K562 (cell line): Measurements from ENCODE around the gene PATE4. TPM values are rescaled to one million over a fixed set of nuclear protein-coding genes. Genes with fewer than 3 reads are reported as not detected.

ENCODE experiments used
- ATAC-seq: fragments of 200-7000 bp; cut with Tn5 transposase; 3 replicates; pipeline ENCODE4 v1.9.1; 2020; ENCODE audit warnings: moderate library complexity
- BruUV-seq: library from RNA; stranded (reverse); fragments of 400-500 nt; replicated peaks from 2 replicates; lab custom pipeline; 2021; lab: Mats Ljungman, UMichigan
- CTCF ChIA-PET: fragments of 300-600 bp; formaldehyde crosslinking; extraction: SDS; loops from one replicate; lab custom pipeline; 2021; ENCODE audit warnings: low intra/inter-chr PET ratio; lab: Yijun Ruan, JAX
- POLR2A ChIA-PET: fragments of 300-600, 350-650 bp; sonication (Branson Sonifier 250); formaldehyde crosslinking; extraction: SDS; loops from one replicate; lab custom pipeline; 2021; ENCODE audit warnings: antibody characterized with exemption, inconsistent platforms; lab: Yijun Ruan, JAX
- DNase-seq, 4 experiments: peaks; one replicate each; pipeline versions ENCODE4 v3.0.0 to v3.0.0-alpha.2; 2011 to 2018; ENCODE audit warnings: low spot score in 3 of 4, mixed read lengths in 3 of 4; ENCODE audit errors: extremely low read depth in 1 of 4
- FAIRE-seq: peaks from 2 replicates; lab custom pipeline; 2011; peaks lifted over from hg19 to GRCh38; lab: Jason Lieb, UNC
- H2AFZ ChIP-seq: 2 replicates; pipeline ENCODE4 v1.6.0; 2011; ENCODE audit warnings: low read depth, low read length, control low read depth, inconsistent platforms
- H3K27ac ChIP-seq: fragments of 200-600 bp; 3 replicates; pipeline ENCODE4 v1.8.0; 2011; ENCODE audit warnings: low read depth, mild to moderate bottlenecking, control low read depth, inconsistent platforms, low read length, moderate library complexity, mixed read lengths; ENCODE audit errors: extremely low read depth
- H3K27me3 ChIP-seq, 2 experiments: fragments of 300-600 bp in 1 of 2; 2 replicates in 1 of 2; 3 replicates in 1 of 2; pipeline versions ENCODE4 v1.6.0 to v1.8.0; 2011; ENCODE audit warnings: inconsistent platforms in 2 of 2, low read length in 2 of 2, mild to moderate bottlenecking in 1 of 2, mixed read lengths in 1 of 2, moderate library complexity in 1 of 2; ENCODE audit not compliant: control insufficient read depth in 2 of 2, insufficient read depth in 2 of 2
- H3K36me3 ChIP-seq: fragments of 300-600 bp; 3 replicates; pipeline ENCODE4 v1.8.0; 2011; ENCODE audit warnings: mild to moderate bottlenecking, low read length, inconsistent platforms; ENCODE audit not compliant: control insufficient read depth, insufficient read depth
- H3K4me1 ChIP-seq, 2 experiments: fragments of 200-600 bp in 1 of 2; replicated peaks in 1 of 2; 2 replicates in 1 of 2; 3 replicates in 1 of 2; pipeline versions ENCODE4 v1.5.1 to v1.8.0; 2011; ENCODE audit warnings: inconsistent platforms in 2 of 2, low read length in 2 of 2, mild to moderate bottlenecking in 1 of 2, mixed read lengths in 1 of 2, moderate library complexity in 1 of 2; ENCODE audit not compliant: control insufficient read depth in 2 of 2, insufficient read depth in 2 of 2
- H3K4me2 ChIP-seq: 2 replicates; pipeline ENCODE4 v1.6.1; 2011; ENCODE audit warnings: low read length, control low read depth, inconsistent platforms, mixed read lengths; ENCODE audit not compliant: insufficient read depth
- H3K4me3 ChIP-seq: fragments of 200-600 bp; sonication (generic), shearing (Covaris generic); 2 replicates; pipeline ENCODE4 v1.5.1; 2016; ENCODE audit warnings: control low read depth, inconsistent platforms
- H3K79me2 ChIP-seq: fragments of 200-600 bp; 3 replicates; pipeline ENCODE4 v1.8.0; 2011; ENCODE audit warnings: low read length, inconsistent platforms; ENCODE audit not compliant: control insufficient read depth, insufficient read depth
- H3K9ac ChIP-seq, 2 experiments: 2 replicates each; pipeline versions ENCODE4 v1.6.0 to v1.6.1; 2011; ENCODE audit warnings: low read depth in 2 of 2, low read length in 2 of 2, control low read depth in 1 of 2, inconsistent platforms in 1 of 2, mild to moderate bottlenecking in 1 of 2, mixed read lengths in 1 of 2; ENCODE audit not compliant: insufficient read depth in 1 of 2
- H3K9me1 ChIP-seq: one replicate; pipeline ENCODE4 v1.6.0; 2011; ENCODE audit warnings: inconsistent platforms, mild to moderate bottlenecking, low read length, moderate library complexity; ENCODE audit not compliant: control insufficient read depth, insufficient read depth
- H3K9me3 ChIP-seq: replicated peaks from 2 replicates; pipeline ENCODE4 v1.5.1; 2011; ENCODE audit warnings: low read depth, low read length, inconsistent platforms; ENCODE audit not compliant: control insufficient read depth, insufficient read depth
- H4K20me1 ChIP-seq: replicated peaks from 2 replicates; pipeline ENCODE4 v1.6.1; 2011; ENCODE audit warnings: low read length, inconsistent platforms, mixed read lengths; ENCODE audit not compliant: control insufficient read depth, insufficient read depth
- BCLAF1 ChIP-seq, 2 experiments: fragments of 450-650 bp in 1 of 2; IDR thresholded peaks; 2 replicates each; pipeline ENCODE4 v1.6.1; 2011 to 2017; ENCODE audit warnings: low read depth in 2 of 2, antibody characterized with exemption in 1 of 2, borderline replicate concordance in 1 of 2, low read length in 1 of 2, mild to moderate bottlenecking in 1 of 2, mixed read lengths in 1 of 2; ENCODE audit not compliant: control insufficient read depth in 1 of 2
- CTBP1 ChIP-seq: fragments of 450-650 bp; IDR thresholded peaks from 2 replicates; pipeline ENCODE4 v1.6.1; 2016; ENCODE audit warnings: borderline replicate concordance
- E4F1 ChIP-seq: fragments of 250-450 bp; sonication (Bioruptor Pico); IDR thresholded peaks from 2 replicates; pipeline ENCODE4 v1.5.0; 2021; ENCODE audit warnings: mild to moderate bottlenecking, borderline replicate concordance
- FOSL1 ChIP-seq: fragments of 200-800 bp; sonication (Bioruptor generic); conservative IDR thresholded peaks from 2 replicates; pipeline ENCODE4 v1.6.1; 2016; ENCODE audit warnings: missing genetic modification characterization, missing compliant biosample characterization
- HDAC8 ChIP-seq: fragments of 450-650 bp; IDR thresholded peaks from 2 replicates; pipeline ENCODE4 v1.6.1; 2016; ENCODE audit warnings: mild to moderate bottlenecking, missing genetic modification characterization, moderate library complexity, missing compliant biosample characterization
- NCOA1 ChIP-seq: fragments of 450-650 bp; IDR thresholded peaks from 2 replicates; pipeline ENCODE4 v1.6.1; 2016; ENCODE audit warnings: low read depth
- RBM34 ChIP-seq: fragments of 200-400 bp; formaldehyde crosslinking; IDR thresholded peaks from 2 replicates; pipeline ENCODE4 v1.6.1; 2018; ENCODE audit warnings: low read length, borderline replicate concordance; ENCODE audit not compliant: insufficient read depth
- TAL1 ChIP-seq: fragments of 450-650 bp; IDR thresholded peaks from 2 replicates; pipeline ENCODE4 v1.6.1; 2016; ENCODE audit warnings: mild to moderate bottlenecking
- TCF3 ChIP-seq: sonication (generic); formaldehyde crosslinking; IDR thresholded peaks from 2 replicates; pipeline ENCODE4 v1.4.0; 2020; ENCODE audit warnings: mild to moderate bottlenecking, missing genetic modification reagents
- TEAD4 ChIP-seq, 2 experiments: sonication (generic) in 1 of 2; formaldehyde crosslinking in 1 of 2; IDR thresholded peaks; 2 replicates each; pipeline versions ENCODE4 v1.6.1 to v1.8.0; 2012 to 2022; ENCODE audit warnings: borderline replicate concordance in 1 of 2, inconsistent platforms in 1 of 2, low read length in 1 of 2, mild to moderate bottlenecking in 1 of 2, missing genetic modification reagents in 1 of 2
- ZEB2 ChIP-seq: fragments of 450-650 bp; IDR thresholded peaks from 2 replicates; pipeline ENCODE4 v1.6.1; 2016
- ZNF561 ChIP-seq: fragments of 450-650 bp; formaldehyde crosslinking; conservative IDR thresholded peaks from 2 replicates; pipeline ENCODE4 v1.4.0; 2020; ENCODE audit warnings: mild to moderate bottlenecking, moderate library complexity
- ZNF639 ChIP-seq, 2 experiments: fragments of 200-800 bp in 1 of 2; sonication (Bioruptor generic) in 1 of 2; sonication (generic) in 1 of 2; formaldehyde crosslinking in 1 of 2; IDR thresholded peaks in 1 of 2; conservative IDR thresholded peaks in 1 of 2; 2 replicates each; pipeline versions ENCODE4 v1.5.0 to v1.6.1; 2016 to 2020; ENCODE audit warnings: missing compliant biosample characterization in 1 of 2, missing genetic modification characterization in 1 of 2, missing genetic modification reagents in 1 of 2
- WGBS: fragments of 100-300 bp; shearing (Covaris generic); methylation state at CpG from one replicate; pipeline ENCODE4 v1.1.6; 2016; ENCODE audit warnings: low coverage, mixed read lengths; ENCODE audit not compliant: insufficient coverage; ENCODE audit errors: missing lambda C conversion rate; 5-methylcytosine and 5-hydroxymethylcytosine counted together
- in situ Hi-C: fragments of 300-500 bp; cut with MboI; formaldehyde crosslinking; loops from 4 replicates; pipeline ENCODE4 v1.15.0; 2018; ENCODE audit warnings: inconsistent platforms, mixed read lengths
- intact Hi-C: fragments of 100-400 bp; cut with micrococcal nuclease; formaldehyde crosslinking; loops from 2 replicates; pipeline ENCODE4 v1.14.2; 2022
- polyA plus RNA-seq, 8 experiments: library from polyadenylated mRNA; depleted of rRNA in 4 of 8; stranded (reverse) in 5 of 8; unstranded in 3 of 8; fragments of >200 nt; fragmentation: Nextera tagmentation in 2 of 8; fragmentation: Illumina TruSeq in 1 of 8; extraction: Ambion mirVana in 2 of 8; extraction: Trizol in 1 of 8; gene quantifications; 2 replicates each; pipeline versions ENCODE4 v1.2.1 to v1.2.3, GENCODE V29; 2011 to 2014; ENCODE audit warnings: inconsistent platforms in 1 of 8, missing spikeins in 1 of 8
- total RNA-seq, 7 experiments: library from RNA; depleted of rRNA in 6 of 7; stranded (reverse); fragments of >200 nt in 6 of 7; fragmentation: Illumina TruSeq in 2 of 7; extraction: Trizol in 2 of 7; gene quantifications; 2 replicates each; pipeline versions ENCODE4 v1.2.1 to v1.2.3, GENCODE V29; 2011 to 2021; ENCODE audit warnings: low replicate concordance in 1 of 7

Gene PATE4
- total and polyA plus RNA-seq, 9 of the 15 experiments (the other 6 are each of a cell fraction or from before 2014, with no cell fraction given) = not detected

GRCh38 chr11:125881291-125881690, 48.2 kb downstream of the PATE4 start:
- FAIRE-seq = no peak
- Histone ChIP-seq H3K79me2 (no peaks in the 10 kb centered on the region), H3K27ac (no peak overlapping the region), H3K9me3 (no peaks in the 10 kb centered on the region), H4K20me1 (no peaks in the 10 kb centered on the region), H2AFZ (no peak overlapping the region), H3K9me1 (no peaks in the 10 kb centered on the region), H3K4me2 (no peak overlapping the region), H3K36me3 (no peaks in the 10 kb centered on the region), H3K4me3 (no peak overlapping the region), H3K9ac (no peak overlapping the region), H3K4me1 (peaks cover 0 to 3% of the 10 kb centered on the region in 2 experiments; a peak in 2 of 5 replicates), H3K27me3 (peaks cover 0 to 8% of the 10 kb centered on the region in 2 experiments; a peak in 2 of 5 replicates)
- in situ Hi-C loops = loop anchor here (25.0 kb wide), 1 partner anchor 919 kb away; the partner anchor contains the start of gene CCDC15
- ATAC-seq = no peak; the same call in 2 of the 3 replicates
- no TSS peak for BruUV-seq
- POLR2A ChIA-PET = interaction anchor here (0.7 to 1.0 kb wide), 3 partner anchors 9 to 132 kb away, joined by 3 read pairs; no protein-coding TSS in a partner anchor
- CTCF ChIA-PET = no interaction called here
- WGBS = 0% methylated on average over 1 of the region's 1 CpG
- DNase-seq = peak in 1 of 4 experiments; percentile 10
- intact Hi-C loops = no loop called here
- peak; percentile 20; the same call in 1 of the 2 replicates for TF ChIP-seq TCF3 (CRISPR knock-in tag)
- TF ChIP-seq HDAC8 (tag) = no peak
- TF ChIP-seq RBM34 = no peak
- peak; percentile 30 for TF ChIP-seq TAL1
- TF ChIP-seq CTBP1 = no peak
- no peak for TF ChIP-seq BCLAF1 (IDR thresholded peaks at IDR 0.05; ENCODE audit: borderline replicate concordance in 1 of 2, control insufficient read depth in 1 of 2, low read depth in 2 of 2, low read length in 1 of 2)
- 0 out of 2 replicates have a peak, but pooled peaks have one; percentile 36 for TF ChIP-seq TEAD4 (IDR thresholded peaks at IDR 0.05; ENCODE audit: low read length)
- TF ChIP-seq TEAD4 (CRISPR knock-in tag; IDR thresholded peaks at IDR 0.05; ENCODE audit: borderline replicate concordance) = no peak
- TF ChIP-seq ZEB2 = no peak
- no peak for TF ChIP-seq E4F1 (CRISPR knock-in tag)
- TF ChIP-seq ZNF639 (CRISPR knock-in tag; conservative IDR thresholded peaks at IDR 0.05 in 1 of 2, IDR thresholded peaks at IDR 0.05 in 1 of 2) = no peak
- no peak for TF ChIP-seq ZNF561 (CRISPR knock-in tag)
- no peak for TF ChIP-seq NCOA1
- TF ChIP-seq FOSL1 (tag) = 0 out of 2 replicates have a peak, but pooled peaks have one; percentile 26
